Peyer's patch (tissue), 4 donors: Measurements from ENCODE around the gene KRTAP13-2. TPM values are rescaled to one million over a fixed set of nuclear protein-coding genes. Genes with fewer than 3 reads are reported as not detected.

Experiments
- DNase-seq, 3 donors: peaks; one replicate each; pipeline ENCODE4 v3.0.0-alpha.2; 2017 to 2019
- H3K27ac ChIP-seq, 4 donors: fragments of 200-600 bp; sonication (generic); one replicate each; pipeline ENCODE4 v1.5.1; 2016 to 2019
- H3K27me3 ChIP-seq, 2 donors: fragments of 200-600 bp; sonication (generic); one replicate each; pipeline ENCODE4 v1.5.1; 2019
- H3K36me3 ChIP-seq, 3 donors: fragments of 200-600 bp; sonication (generic); one replicate each; pipeline ENCODE4 v1.5.1; 2016 to 2019
- H3K4me1 ChIP-seq, 4 donors: fragments of 200-600 bp; sonication (generic); one replicate each; pipeline ENCODE4 v1.5.1; 2016 to 2019
- H3K4me3 ChIP-seq, 4 donors: fragments of 200-600 bp; sonication (generic); 1 replicate in 3 of 4; 2 replicates in 1 of 4; pipeline ENCODE4 v1.5.1; 2016 to 2019; ENCODE audit warnings: mild to moderate bottlenecking in 1 of 4
- H3K9me3 ChIP-seq, 4 donors: fragments of 200-600 bp; sonication (generic); one replicate each; pipeline ENCODE4 v1.5.1; 2016 to 2019; ENCODE audit warnings: mild to moderate bottlenecking in 1 of 4
- POLR2A ChIP-seq, 2 donors: fragments of 450-650 bp; IDR thresholded peaks; one replicate each; pipeline ENCODE4 v1.5.1; 2017; ENCODE audit warnings: antibody characterized with exemption in 2 of 2, mild to moderate bottlenecking in 2 of 2, moderate library complexity in 2 of 2
- total RNA-seq, 4 donors: library from RNA; depleted of rRNA; stranded (reverse); fragments of >200 nt; gene quantifications; one replicate each; pipeline ENCODE4 v1.1.0, GENCODE V29; 2016
- TF ChIP-seq, protein P1 (sequence below), 6 experiments: fragments of 450-650 bp in 4 of 6; fragments of 200-600 bp in 2 of 6; sonication (generic) in 1 of 6; IDR thresholded peaks; one replicate each; pipeline ENCODE4 v1.5.1; 2017 to 2019; ENCODE audit warnings: antibody characterized with exemption in 6 of 6, mild to moderate bottlenecking in 3 of 6, moderate library complexity in 1 of 6

The KRTAP13-2 gene
- total RNA-seq, 4 donors from 2014 or later, result not detected

DNA sequence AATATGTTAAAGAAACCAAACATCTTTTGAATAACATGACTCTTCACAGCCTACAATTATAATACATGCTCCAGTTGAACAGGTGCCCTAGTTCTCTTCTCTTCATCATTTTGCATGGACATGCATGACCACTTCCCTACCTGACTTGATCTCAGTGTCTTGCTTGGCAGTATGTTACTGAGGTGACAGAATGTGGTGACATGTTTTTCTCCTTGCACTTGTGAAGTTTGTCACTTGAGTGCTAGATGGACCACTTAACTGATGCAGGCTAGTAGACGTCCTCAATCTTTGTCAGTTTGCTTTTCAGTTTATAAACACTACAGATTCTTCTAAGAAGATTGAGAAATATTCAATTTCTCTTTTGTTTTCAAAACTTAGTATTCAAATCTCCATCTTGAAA, 10.1 kb upstream of the KRTAP13-2 start:
- Histone ChIP-seq H3K4me3 (no peak overlapping the region), H3K9me3 (no peaks in the 10 kb centered on the region), H3K36me3 (no peaks in the 10 kb centered on the region), H3K27ac (no peak overlapping the region), H3K4me1 (no peaks in the 10 kb centered on the region), H3K27me3 (no peaks in the 10 kb centered on the region)
- DNase-seq, result no peak
- TF ChIP-seq POLR2A (IDR thresholded peaks at IDR 0.05), result no peak

DNA sequence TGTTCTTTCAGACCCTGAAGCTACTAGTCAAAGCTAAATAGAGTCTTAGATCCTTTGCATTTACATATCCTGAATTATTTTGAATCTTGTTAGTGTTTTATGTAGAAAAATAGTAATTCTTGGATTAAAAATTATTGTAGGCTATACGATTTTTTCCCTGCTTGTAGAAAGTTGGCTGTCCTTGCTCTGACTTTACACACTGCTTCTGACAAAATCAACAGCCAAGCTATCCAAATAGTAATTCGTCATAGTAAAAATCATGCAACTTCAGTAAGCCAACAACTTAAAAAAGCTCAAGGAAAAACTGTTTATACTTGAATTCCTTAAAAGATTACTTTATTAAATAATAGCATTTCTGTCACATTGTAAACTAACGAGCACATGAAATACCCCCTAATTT, 16.2 kb downstream of the KRTAP13-2 start:
- TF ChIP-seq, protein P1, sequence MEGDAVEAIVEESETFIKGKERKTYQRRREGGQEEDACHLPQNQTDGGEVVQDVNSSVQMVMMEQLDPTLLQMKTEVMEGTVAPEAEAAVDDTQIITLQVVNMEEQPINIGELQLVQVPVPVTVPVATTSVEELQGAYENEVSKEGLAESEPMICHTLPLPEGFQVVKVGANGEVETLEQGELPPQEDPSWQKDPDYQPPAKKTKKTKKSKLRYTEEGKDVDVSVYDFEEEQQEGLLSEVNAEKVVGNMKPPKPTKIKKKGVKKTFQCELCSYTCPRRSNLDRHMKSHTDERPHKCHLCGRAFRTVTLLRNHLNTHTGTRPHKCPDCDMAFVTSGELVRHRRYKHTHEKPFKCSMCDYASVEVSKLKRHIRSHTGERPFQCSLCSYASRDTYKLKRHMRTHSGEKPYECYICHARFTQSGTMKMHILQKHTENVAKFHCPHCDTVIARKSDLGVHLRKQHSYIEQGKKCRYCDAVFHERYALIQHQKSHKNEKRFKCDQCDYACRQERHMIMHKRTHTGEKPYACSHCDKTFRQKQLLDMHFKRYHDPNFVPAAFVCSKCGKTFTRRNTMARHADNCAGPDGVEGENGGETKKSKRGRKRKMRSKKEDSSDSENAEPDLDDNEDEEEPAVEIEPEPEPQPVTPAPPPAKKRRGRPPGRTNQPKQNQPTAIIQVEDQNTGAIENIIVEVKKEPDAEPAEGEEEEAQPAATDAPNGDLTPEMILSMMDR (IDR thresholded peaks at IDR 0.05), result no peak
- no peak for TF ChIP-seq POLR2A (IDR thresholded peaks at IDR 0.05)
- Histone ChIP-seq H3K27ac (no peak overlapping the region), H3K27me3 (no peaks in the 10 kb centered on the region), H3K4me3 (no peak overlapping the region), H3K4me1 (no peaks in the 10 kb centered on the region), H3K9me3 (no peaks in the 10 kb centered on the region), H3K36me3 (no peaks in the 10 kb centered on the region)
- no peak for DNase-seq

DNA sequence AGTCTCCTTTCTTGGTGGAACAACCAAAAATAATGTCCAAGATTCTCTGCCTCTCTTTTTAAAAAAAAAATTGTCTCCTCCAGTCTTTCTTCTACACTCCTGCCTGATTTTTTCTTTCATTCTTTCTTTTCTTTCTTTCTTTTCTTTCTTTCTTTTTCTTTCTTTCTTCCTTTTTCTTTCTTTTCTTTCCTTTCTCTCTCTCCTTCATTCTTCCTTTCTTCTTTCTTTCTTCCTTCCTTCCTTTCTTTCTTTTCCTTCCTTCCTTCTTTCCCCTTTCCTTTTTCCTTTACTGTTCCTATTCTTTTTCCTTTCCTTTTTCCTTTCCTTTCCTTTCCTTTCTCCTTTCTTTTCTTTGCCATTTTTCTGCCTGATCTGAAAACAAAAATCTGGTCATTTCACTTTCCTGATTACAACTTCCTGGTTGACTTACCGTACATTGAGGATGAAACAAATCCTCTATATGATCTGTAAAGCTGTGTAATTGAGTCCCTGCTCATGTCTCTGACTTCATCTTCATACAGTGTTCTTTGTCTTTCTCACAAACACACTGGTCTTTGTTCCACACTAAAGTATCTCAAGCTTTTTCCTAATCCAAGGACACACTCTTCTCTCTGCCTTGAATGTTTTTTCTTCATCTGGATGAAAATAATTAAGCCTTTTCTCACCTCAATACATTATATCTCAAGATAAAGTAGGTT, 17.6 kb downstream of the KRTAP13-2 start:
- no peaks in the 10 kb centered on the region for H3K36me3 ChIP-seq
- no peak overlapping the region for H3K27ac ChIP-seq
- no peaks in the 10 kb centered on the region for H3K27me3 ChIP-seq
- H3K4me3 ChIP-seq, result no peak overlapping the region
- no peaks in the 10 kb centered on the region for H3K4me1 ChIP-seq
- TF ChIP-seq, protein P1 (IDR thresholded peaks at IDR 0.05), result no peak
- TF ChIP-seq POLR2A (IDR thresholded peaks at IDR 0.05), result no peak
- no peaks in the 10 kb centered on the region for H3K9me3 ChIP-seq
- no peak for DNase-seq

DNA sequence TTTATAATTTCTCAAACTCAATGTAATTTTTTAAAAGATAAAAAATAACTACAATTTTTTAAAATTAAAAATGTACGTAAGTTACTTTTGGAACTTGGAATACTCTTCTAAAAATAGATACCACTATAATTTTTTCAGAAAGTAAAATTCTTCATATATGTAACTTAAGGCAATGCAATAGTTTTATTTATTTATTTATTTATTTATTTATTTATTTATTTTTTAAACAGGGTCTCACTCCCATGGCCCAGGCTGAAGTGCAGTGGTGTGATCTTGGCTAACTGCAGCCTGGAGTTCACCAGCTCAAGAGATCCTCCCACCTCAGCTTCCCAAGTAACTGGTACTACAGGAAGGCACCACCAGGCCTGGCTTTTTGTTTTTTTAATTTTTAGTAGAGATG, 20.5 kb downstream of the KRTAP13-2 start:
- Histone ChIP-seq H3K27ac (no peak overlapping the region), H3K36me3 (no peaks in the 10 kb centered on the region), H3K9me3 (no peaks in the 10 kb centered on the region), H3K4me3 (no peak overlapping the region), H3K4me1 (no peaks in the 10 kb centered on the region), H3K27me3 (no peaks in the 10 kb centered on the region)
- no peak for DNase-seq
- no peak for TF ChIP-seq POLR2A (IDR thresholded peaks at IDR 0.05)
- TF ChIP-seq, protein P1 (IDR thresholded peaks at IDR 0.05), result no peak

DNA sequence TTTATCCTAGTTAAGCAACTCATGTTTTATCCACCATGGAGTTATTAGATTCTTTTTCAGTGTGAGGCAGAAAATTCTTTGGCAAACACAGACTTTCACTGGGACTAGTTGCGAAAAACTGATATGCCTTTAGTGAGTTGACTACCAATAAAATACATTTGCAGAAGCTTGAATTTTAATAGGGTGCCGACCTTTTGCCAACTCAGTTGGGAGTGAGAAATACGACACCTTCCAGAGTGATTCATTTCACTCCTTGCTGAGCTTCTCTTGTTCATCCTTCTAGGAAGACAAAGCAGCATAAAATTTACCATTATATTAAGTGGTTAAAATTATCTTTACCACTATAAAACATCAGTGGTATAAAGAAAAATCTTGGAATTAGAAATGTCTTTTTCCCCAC, 22.5 kb downstream of the KRTAP13-2 start:
- no peaks in the 10 kb centered on the region for H3K36me3 ChIP-seq
- no peak overlapping the region for H3K4me3 ChIP-seq
- no peaks in the 10 kb centered on the region for H3K9me3 ChIP-seq
- no peak overlapping the region for H3K27ac ChIP-seq
- DNase-seq, result no peak
- H3K4me1 ChIP-seq, result no peaks in the 10 kb centered on the region
- no peaks in the 10 kb centered on the region for H3K27me3 ChIP-seq
- TF ChIP-seq, protein P1 (IDR thresholded peaks at IDR 0.05), result no peak

DNA sequence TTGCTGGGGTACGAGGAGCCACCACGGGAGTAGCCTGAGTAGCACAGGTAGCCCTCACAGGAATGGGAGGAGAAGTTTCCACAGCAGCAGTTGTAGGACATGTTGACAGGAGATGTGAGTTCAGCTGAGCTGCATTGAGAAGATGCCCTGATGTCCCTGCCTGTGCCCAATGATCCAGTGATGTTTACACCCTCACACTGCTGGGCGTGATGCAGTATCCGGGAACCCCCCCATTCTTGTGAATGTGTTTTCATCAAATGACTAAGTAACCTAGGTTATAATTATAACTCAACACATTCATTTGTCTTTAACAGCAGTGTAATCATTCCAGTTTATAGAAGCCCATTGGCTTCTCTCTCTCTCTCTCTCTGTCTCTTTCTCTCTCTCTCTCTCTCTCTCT, 23.6 kb downstream of the KRTAP13-2 start, which contains the start of gene KRTAP23-1:
TSS of gene KRTAP23-1 (minus strand) at position 101 of the 400 bp plus-strand sequence. CDS start at position 101, 0 bp downstream.
- TF ChIP-seq POLR2A (IDR thresholded peaks at IDR 0.05), result no peak
- TF ChIP-seq, protein P1 (IDR thresholded peaks at IDR 0.05), result no peak
- Histone ChIP-seq H3K9me3 (no peaks in the 10 kb centered on the region), H3K4me1 (no peaks in the 10 kb centered on the region), H3K27me3 (no peaks in the 10 kb centered on the region), H3K36me3 (no peaks in the 10 kb centered on the region), H3K27ac (no peak within 1 kb of the TSS), H3K4me3 (no peak within 1 kb of the TSS)
- DNase-seq, result no peak
